ENCODE measurements around the gene FAM193A.

FAM193A gene

DNA sequence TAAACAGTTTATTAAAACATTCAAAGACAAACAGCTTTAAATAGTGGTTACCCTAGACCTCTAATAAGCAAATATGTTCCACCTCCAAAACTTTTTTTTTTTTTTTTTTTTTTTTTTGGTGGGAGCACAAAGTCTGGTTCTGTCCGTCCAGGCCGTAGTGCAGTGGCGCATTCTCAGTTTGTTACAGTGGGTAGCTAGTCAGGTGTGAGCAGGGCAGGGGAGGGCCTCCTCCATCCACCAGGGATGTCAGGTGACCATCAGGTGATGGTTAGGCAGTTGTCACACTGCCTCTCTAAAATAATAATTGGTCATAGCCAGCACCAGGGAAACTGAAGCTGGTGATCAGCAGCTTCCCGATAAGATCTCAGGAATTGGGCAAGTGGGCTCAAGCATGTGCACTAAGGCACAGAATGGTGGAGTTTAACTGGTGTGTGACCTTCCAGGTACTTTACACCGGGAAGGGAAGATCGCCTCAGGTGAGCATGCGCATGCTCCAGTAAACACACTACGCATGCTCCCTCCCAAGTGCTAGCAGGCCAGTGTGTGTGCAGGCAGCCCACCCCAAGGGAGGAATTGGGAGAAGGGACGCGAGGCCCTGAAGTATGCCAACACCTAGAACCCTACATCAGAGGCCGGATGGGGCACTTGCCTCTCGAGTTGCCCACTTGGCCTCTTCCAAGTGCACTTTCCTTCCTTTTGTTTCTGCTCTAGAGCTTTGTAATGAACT lies 192.5 kb downstream of the FAM193A start (continued):
- TF ChIP-seq PATZ1 (CRISPR knock-in tag; IDR thresholded peaks at IDR 0.05; ENCODE audit: borderline replicate concordance) (no peak), CSDC2 (CRISPR knock-in tag; IDR thresholded peaks at IDR 0.05) (no peak), RARB (CRISPR knock-in tag; IDR thresholded peaks at IDR 0.05) (no peak), ISL1 (CRISPR knock-in tag; IDR thresholded peaks at IDR 0.05) (no peak), TOX (CRISPR knock-in tag; IDR thresholded peaks at IDR 0.05; ENCODE audit: borderline replicate concordance) (no peak), BACH2 (CRISPR knock-in tag; IDR thresholded peaks at IDR 0.05; ENCODE audit: borderline replicate concordance) (no peak), TCF4 (CRISPR knock-in tag; IDR thresholded peaks at IDR 0.05; ENCODE audit: borderline replicate concordance) (no peak), ARNTL (CRISPR knock-in tag; IDR thresholded peaks at IDR 0.05; ENCODE audit: borderline replicate concordance, low read depth) (no peak), ZNF70 (CRISPR knock-in tag; IDR thresholded peaks at IDR 0.05) (no peak)
- TF ChIP-seq, protein P1, sequence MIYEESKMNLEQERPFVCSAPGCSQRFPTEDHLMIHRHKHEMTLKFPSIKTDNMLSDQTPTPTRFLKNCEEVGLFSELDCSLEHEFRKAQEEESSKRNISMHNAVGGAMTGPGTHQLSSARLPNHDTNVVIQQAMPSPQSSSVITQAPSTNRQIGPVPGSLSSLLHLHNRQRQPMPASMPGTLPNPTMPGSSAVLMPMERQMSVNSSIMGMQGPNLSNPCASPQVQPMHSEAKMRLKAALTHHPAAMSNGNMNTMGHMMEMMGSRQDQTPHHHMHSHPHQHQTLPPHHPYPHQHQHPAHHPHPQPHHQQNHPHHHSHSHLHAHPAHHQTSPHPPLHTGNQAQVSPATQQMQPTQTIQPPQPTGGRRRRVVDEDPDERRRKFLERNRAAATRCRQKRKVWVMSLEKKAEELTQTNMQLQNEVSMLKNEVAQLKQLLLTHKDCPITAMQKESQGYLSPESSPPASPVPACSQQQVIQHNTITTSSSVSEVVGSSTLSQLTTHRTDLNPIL (CRISPR knock-in tag; IDR thresholded peaks at IDR 0.05; ENCODE audit: low read depth) = no peak

GRCh38 chr4:2729533-2729875 lies 193.1 kb downstream of the FAM193A start:
- no peak for ATAC-seq
- no peak for TF ChIP-seq ARNTL (CRISPR knock-in tag; IDR thresholded peaks at IDR 0.05; ENCODE audit: borderline replicate concordance, low read depth)
- TF ChIP-seq ZFP3 (CRISPR knock-in tag; IDR thresholded peaks at IDR 0.05) = no peak
- no peak for TF ChIP-seq RARB (CRISPR knock-in tag; IDR thresholded peaks at IDR 0.05)

DNA sequence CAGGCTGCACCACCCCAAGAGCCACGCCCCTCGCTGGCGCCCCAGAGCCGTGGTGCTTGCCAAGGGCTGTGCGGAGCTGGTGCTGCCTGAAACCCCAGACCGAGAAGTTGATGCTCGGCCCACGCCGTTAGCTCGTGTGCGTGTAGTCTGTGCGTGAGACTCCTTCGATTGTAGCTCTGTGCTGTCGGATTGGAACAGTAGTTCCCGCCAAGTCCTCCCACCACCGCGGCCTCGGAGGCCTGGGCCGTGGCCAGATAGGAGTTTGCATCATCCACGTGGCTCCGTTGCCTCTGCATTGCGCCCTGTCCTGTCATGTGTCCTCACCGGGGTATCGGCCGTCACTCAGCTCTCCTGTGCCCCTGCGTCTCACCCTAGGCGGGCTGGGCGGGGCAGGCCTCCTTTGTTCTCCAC lies 195.5 kb downstream of the FAM193A start:
- ATAC-seq = no peak

DNA sequence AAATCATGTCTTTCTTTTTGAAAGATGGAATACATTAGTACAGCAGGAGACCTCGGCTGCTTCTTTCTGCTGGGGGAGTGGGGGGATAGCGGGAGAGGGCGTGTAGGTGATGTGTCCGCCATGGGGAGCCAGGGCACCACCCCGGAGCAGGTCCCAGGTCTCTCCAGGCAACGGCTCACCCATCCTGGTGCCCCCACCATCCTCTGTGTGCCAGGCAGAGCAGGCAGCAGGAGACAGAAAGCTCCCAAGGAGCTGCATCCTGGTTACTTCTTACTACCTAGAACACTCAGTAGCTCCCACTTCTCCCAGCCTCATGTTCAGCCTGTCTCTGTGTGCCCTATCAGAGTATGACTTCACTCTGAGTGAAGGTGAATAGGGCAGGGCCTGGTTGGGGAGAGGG lies 196.1 kb downstream of the FAM193A start:
- ATAC-seq = no peak
- TF ChIP-seq ZC3H10 (CRISPR knock-in tag; IDR thresholded peaks at IDR 0.05) = no peak
- no peak for TF ChIP-seq OSR1 (CRISPR knock-in tag; IDR thresholded peaks at IDR 0.05)
- TF ChIP-seq ARNTL (CRISPR knock-in tag; IDR thresholded peaks at IDR 0.05; ENCODE audit: borderline replicate concordance, low read depth) = no peak
- TF ChIP-seq PPARA (CRISPR knock-in tag; IDR thresholded peaks at IDR 0.05; ENCODE audit: borderline replicate concordance) = no peak
- no peak for TF ChIP-seq ZNF8 (CRISPR knock-in tag; IDR thresholded peaks at IDR 0.05)

More for the DNA sequence above, 195.5 kb downstream of the FAM193A start:
- TF ChIP-seq POU6F1 (CRISPR knock-in tag; IDR thresholded peaks at IDR 0.05; ENCODE audit: borderline replicate concordance, low read depth) (no peak), RARB (CRISPR knock-in tag; IDR thresholded peaks at IDR 0.05) (no peak), ZFP30 (CRISPR knock-in tag; IDR thresholded peaks at IDR 0.05) (no peak), CSDC2 (CRISPR knock-in tag; IDR thresholded peaks at IDR 0.05) (no peak), ZNF70 (CRISPR knock-in tag; IDR thresholded peaks at IDR 0.05) (no peak), PPARA (CRISPR knock-in tag; IDR thresholded peaks at IDR 0.05; ENCODE audit: borderline replicate concordance) (no peak)
- TF ChIP-seq, protein P2, sequence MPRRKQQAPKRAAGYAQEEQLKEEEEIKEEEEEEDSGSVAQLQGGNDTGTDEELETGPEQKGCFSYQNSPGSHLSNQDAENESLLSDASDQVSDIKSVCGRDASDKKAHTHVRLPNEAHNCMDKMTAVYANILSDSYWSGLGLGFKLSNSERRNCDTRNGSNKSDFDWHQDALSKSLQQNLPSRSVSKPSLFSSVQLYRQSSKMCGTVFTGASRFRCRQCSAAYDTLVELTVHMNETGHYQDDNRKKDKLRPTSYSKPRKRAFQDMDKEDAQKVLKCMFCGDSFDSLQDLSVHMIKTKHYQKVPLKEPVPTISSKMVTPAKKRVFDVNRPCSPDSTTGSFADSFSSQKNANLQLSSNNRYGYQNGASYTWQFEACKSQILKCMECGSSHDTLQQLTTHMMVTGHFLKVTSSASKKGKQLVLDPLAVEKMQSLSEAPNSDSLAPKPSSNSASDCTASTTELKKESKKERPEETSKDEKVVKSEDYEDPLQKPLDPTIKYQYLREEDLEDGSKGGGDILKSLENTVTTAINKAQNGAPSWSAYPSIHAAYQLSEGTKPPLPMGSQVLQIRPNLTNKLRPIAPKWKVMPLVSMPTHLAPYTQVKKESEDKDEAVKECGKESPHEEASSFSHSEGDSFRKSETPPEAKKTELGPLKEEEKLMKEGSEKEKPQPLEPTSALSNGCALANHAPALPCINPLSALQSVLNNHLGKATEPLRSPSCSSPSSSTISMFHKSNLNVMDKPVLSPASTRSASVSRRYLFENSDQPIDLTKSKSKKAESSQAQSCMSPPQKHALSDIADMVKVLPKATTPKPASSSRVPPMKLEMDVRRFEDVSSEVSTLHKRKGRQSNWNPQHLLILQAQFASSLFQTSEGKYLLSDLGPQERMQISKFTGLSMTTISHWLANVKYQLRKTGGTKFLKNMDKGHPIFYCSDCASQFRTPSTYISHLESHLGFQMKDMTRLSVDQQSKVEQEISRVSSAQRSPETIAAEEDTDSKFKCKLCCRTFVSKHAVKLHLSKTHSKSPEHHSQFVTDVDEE (CRISPR knock-in tag; IDR thresholded peaks at IDR 0.05) = no peak
